ENCODE data around the gene LEMD2.

- TF ChIP-seq CTCF (conservative IDR thresholded peaks at IDR 0.05 in 1 of 2, IDR thresholded peaks at IDR 0.05 in 1 of 2; ENCODE audit: extremely low read depth in 1 of 2, insufficient read depth in 1 of 2, low read depth in 1 of 2, low read length in 2 of 2), result no peak
- TF ChIP-seq EZH2 (IDR thresholded peaks at IDR 0.05; ENCODE audit: borderline replicate concordance, low read length), result no peak
Measured at GRCh38 chr6:33725891-33726673, 62.8 kb downstream of the LEMD2 start.

Data from mammary epithelial cell (primary cell).